Epithelial cell of esophagus (primary cell): ENCODE data around the gene CASP9.

Experiments
- DNase-seq: peaks from one replicate; pipeline ENCODE4 v3.0.0; 2010; ENCODE audit warnings: low read depth
- H3K4me3 ChIP-seq: 2 replicates; pipeline ENCODE4 v1.5.1; 2011; ENCODE audit warnings: mild to moderate bottlenecking, low read length, control low read depth
- TF ChIP-seq, protein P1 (sequence below): IDR thresholded peaks from 2 replicates; pipeline ENCODE4 v1.5.1; 2011; ENCODE audit warnings: low read depth, mild to moderate bottlenecking, low read length, control low read depth, inconsistent platforms; ENCODE audit not compliant: insufficient read depth; ENCODE audit errors: missing control alignments

CASP9 gene

DNA sequence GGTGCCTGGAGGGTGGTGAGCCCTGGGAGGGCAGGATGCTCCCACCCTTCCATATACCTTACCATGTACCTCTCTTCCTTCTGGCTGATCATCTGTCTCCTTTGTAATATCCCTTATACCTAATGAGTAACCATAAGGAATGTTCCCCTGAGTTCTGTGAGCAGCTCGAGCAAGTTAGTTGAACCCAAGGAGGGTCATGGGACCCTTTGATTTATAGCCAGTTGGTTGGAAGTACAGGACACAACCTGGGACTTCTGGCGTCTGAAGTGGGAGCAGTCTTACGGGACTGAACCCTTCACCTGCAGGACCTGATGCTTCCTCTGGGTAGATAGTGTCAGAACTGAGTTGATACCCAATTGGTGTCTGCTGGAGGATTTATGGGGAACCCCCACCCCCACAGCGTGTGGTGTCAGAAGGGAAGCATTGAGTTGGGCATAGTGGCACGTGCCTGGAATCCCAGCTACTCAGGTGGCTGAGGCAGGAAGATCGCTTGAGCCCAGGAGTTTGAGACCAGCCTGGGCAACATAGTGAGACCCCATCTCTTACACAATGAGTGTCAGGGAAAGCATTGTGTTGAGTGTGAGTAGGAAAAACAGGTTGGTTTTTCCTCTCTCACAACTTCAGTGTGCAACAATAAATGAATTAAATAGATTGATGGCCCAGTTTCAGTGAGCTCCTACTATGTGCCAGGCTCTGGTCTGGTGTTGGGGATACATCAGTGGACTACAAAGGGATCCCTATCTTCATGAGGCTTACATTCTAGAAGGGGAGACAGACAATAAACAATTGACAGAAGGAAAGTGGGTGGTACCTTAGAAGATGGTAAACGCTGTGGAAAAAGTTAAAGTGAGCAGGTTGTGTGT is 18.6 kb upstream of the CASP9 start:
- DNase-seq, result no peak
- TF ChIP-seq, protein P1, sequence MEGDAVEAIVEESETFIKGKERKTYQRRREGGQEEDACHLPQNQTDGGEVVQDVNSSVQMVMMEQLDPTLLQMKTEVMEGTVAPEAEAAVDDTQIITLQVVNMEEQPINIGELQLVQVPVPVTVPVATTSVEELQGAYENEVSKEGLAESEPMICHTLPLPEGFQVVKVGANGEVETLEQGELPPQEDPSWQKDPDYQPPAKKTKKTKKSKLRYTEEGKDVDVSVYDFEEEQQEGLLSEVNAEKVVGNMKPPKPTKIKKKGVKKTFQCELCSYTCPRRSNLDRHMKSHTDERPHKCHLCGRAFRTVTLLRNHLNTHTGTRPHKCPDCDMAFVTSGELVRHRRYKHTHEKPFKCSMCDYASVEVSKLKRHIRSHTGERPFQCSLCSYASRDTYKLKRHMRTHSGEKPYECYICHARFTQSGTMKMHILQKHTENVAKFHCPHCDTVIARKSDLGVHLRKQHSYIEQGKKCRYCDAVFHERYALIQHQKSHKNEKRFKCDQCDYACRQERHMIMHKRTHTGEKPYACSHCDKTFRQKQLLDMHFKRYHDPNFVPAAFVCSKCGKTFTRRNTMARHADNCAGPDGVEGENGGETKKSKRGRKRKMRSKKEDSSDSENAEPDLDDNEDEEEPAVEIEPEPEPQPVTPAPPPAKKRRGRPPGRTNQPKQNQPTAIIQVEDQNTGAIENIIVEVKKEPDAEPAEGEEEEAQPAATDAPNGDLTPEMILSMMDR, result no peak
- no peak overlapping the region for H3K4me3 ChIP-seq

DNA sequence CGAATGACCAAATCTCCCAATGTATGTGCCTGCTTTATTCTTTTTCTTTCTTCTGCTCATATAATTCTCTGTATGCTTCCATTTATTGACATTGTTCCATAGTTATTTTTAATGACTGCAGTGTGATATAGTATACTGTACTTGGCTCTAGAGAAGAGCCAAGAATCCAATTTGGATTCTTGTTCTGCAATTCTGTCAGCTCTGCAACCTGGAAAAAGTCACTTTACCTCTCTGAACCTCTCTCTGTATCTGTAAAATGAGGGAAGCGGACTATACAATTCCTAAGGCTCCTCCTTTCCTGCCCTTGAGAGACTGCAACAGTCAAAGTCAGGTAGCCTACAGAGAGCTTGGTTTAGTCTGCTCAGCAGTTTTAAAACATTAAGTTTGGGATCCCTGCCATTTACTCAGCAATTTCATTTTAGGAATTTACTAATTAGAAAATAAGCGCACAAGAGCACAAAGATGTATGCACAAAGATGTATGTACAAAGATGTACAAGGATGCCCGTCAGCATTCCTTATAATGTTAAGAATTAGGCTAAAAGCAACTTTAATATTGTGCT is 17.3 kb upstream of the CASP9 start:
- no peak for DNase-seq
- TF ChIP-seq, protein P1, result no peak
- H3K4me3 ChIP-seq, result no peak overlapping the region

DNA sequence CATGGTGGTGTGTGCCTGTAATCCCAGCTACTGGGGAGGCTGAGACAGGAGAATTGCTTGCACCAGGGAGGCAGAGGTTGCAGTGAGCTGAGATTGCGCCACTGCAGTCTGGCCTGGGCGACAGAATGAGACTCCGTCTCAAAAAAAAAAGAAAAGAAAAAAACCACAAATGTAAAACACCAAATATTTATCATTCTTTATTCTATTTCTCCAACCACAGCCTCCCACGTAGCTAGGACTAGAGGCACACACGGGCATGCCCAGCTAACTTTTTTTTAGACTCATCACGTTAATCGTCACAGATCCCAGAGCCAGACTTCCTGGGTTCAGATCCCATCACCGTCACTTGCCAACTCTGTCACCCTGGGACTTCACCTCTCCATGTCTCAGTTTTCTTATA is 16.2 kb upstream of the CASP9 start:
- H3K4me3 ChIP-seq, result no peak overlapping the region
- TF ChIP-seq, protein P1, result no peak
- DNase-seq, result no peak

DNA sequence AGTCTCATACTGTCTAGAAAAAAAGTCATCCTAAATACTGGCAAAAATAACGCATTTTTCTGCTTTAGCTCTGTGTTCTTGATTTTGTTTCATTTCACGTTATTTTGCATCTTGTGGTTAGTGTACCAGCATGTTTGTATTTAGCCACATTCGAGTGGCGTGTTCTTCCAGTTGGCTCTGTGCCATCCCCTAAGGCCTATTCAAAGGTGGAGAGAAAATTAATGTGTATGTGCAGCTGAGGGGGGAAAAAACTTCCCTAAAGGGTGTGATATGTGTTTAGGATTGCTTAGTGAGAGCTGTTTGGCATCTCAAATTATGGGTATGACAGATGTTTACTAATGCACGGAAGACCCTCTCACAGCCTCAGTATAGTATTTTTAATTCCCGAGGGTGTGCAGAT is 14.8 kb upstream of the CASP9 start:
- no peak overlapping the region for H3K4me3 ChIP-seq
- TF ChIP-seq, protein P1, result no peak
- peak; percentile 47 for DNase-seq

DNA sequence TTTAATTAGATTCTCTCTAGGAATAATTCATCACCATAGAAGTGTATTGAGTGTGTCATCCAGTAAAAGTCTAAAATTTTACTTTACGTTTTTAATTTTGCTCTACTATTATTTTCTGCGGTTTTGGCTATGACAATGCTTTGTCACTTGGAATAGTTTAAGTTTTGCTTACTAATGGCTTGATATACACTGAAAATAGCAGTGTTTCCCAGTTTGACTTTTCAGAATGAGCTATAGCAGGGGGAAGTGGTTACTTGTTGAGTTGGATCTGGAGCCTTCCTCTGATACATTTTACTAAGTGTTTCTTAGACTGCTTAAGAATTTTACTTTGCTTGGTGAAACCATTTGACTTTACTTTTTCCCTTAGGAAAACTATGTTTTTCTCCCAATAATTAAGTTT is 7.7 kb upstream of the CASP9 start:
- no peak for DNase-seq
- H3K4me3 ChIP-seq, result no peak overlapping the region
- TF ChIP-seq, protein P1, result no peak

DNA sequence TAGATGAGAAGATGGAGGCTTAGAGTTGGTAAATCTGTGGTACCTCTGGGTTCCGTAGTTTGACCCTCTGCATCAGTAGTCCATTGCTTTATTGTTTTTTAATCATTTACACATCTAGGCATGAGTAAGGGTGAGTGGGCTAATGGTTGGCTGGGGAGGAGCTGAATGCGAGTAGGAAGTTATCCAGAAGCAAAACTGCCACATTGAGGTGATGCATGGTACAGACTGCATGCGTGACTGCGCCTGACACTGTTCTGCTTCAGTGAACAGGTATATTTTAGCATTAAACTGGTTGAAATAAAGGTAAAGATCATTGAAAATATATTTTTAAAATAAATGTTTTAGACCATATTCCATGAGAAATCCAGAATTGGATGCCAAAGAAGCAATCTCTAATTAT is 7.0 kb upstream of the CASP9 start:
- TF ChIP-seq, protein P1, result no peak
- no peak for DNase-seq
- no peak overlapping the region for H3K4me3 ChIP-seq
